GM12801 (cell line): ENCODE data around the gene DIS3L.

Experiments used
- TF ChIP-seq, protein P1 (sequence below): IDR thresholded peaks from one replicate; pipeline ENCODE4 v1.5.1; 2011; ENCODE audit warnings: control low read depth; ENCODE audit not compliant: insufficient read length; ENCODE audit errors: extremely low read depth

DIS3L gene

DNA sequence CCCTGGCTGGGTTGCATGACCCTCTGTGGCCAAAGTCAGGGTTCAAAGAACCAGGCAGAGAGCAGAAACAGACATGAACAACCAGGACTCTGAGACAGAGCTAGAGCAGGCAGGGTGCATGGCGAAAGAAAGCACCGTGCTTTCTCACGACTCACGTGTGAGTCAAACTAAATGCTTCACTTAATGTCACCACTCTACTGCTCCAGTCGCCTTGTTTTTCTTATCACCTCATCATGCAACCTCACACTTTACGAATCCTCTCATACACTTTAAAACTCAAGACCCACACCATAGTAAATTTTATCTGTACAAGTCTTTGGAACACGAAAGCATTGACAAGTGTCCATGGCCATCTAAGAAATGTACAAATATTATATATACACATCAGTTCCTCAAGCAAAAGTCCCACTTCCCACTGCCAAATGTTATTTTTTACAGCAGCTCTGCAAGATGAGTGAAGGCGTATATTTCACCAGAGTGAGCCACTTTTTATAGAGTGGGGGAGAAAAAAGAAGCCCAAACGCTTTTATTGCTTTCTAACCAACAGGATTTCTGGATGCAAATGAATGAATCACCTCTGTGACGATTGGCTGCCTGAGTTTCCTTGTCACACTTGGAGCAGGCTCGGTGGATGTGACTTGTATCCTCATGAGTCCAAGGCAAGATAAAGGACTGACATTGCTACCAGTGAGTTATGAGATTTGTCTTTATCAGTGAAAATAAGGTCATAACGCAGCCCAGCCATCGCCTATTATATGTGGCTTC is 23.9 kb upstream of the DIS3L start:
- TF ChIP-seq, protein P1, sequence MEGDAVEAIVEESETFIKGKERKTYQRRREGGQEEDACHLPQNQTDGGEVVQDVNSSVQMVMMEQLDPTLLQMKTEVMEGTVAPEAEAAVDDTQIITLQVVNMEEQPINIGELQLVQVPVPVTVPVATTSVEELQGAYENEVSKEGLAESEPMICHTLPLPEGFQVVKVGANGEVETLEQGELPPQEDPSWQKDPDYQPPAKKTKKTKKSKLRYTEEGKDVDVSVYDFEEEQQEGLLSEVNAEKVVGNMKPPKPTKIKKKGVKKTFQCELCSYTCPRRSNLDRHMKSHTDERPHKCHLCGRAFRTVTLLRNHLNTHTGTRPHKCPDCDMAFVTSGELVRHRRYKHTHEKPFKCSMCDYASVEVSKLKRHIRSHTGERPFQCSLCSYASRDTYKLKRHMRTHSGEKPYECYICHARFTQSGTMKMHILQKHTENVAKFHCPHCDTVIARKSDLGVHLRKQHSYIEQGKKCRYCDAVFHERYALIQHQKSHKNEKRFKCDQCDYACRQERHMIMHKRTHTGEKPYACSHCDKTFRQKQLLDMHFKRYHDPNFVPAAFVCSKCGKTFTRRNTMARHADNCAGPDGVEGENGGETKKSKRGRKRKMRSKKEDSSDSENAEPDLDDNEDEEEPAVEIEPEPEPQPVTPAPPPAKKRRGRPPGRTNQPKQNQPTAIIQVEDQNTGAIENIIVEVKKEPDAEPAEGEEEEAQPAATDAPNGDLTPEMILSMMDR, result no peak

DNA sequence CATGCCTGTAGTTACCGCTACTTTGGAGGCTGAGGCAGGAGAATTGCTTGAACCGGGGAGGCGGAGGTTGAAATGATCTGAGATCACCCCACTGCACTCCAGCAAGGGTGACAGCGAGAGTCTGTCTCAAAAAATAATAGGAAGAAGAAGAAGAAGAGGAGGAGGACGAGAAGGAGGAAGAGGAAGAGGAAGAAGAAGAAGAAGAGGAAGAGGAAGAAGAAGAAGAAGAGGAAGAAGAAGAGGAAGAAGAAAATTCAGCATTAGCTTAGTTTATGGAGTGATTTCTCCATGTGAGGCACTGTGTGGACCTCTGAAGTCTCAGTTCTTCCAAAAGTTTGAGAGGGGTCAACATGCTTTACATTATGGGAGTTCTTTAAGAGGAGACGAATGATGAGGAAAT is 22.4 kb upstream of the DIS3L start:
- TF ChIP-seq, protein P1, result no peak

DNA sequence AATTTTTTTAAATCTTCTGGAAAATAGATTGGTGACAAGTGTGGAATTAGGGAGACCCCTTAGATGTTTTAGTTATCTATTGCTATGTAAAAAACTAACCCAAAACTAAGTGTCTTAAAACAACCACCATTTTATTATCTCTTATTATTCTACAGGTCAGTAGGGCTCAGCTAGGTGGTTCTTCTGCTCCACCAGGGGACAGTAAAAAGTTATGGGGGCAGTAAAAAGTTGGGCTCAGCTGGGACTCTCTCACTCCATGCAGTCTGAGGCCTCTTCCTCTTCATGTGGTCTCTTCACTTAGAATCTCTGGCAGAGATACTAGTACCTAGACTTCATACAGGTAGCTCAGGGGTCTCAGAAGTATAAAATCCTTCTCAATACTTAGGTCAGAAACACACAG is 18.0 kb upstream of the DIS3L start:
- TF ChIP-seq, protein P1, result no peak

DNA sequence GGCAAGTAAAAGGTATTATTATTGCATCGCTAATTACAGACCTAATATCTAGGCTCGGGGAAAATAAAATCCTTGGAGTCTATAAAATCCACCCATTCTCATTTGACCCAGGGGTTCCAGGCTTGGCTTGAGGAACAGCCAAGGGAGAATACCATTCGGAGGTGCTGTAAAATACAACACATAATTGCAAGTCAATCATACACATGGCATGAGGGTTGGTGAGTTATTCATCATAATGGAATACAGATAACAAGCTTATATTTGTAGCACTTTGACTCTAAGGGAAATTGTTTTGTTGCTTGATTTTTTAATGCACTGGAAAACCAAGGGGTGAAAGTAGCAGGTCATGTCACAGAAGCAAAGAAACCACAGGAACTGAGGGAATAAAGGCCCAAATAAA is 16.8 kb upstream of the DIS3L start:
- TF ChIP-seq, protein P1, result no peak

DNA sequence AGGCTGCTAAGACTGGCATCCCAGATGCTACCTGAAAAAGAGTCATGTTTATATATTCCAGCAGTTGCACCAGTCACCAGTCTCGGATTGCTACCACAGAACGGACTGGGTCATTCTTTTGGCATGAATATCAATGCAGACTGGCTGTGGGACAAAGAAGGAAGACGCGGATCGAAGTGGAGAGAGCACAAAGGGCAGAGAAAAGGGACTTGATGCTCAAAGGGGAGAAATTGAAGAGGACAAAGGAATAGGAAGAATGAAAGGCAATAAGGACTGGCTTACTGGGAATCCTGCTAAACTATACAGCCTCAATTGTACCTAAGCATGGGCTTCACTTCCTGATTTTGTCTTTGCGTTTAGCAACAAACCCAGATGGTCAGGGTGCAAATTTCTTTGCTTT is 15.3 kb upstream of the DIS3L start:
- TF ChIP-seq, protein P1, result no peak

DNA sequence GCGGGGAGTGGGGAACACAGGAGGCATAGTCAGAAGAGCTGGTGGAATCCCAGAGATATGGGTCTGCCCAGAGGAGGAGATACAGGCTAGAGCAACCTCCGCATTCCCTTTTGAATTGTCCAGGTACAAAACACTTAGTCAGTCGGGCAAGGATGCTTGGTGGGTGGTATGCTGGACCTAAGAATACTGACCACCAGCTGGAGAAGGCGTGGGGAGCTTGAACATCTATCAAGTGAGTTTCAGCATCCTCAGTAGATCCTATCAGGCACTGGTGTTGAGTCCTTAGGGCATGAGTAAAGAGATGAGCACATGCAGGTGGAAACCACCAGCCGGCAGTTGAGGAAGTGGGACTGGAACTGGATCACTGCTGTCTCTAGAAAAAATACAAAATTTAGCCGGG is 14.7 kb upstream of the DIS3L start:
- TF ChIP-seq, protein P1, result no peak

DNA sequence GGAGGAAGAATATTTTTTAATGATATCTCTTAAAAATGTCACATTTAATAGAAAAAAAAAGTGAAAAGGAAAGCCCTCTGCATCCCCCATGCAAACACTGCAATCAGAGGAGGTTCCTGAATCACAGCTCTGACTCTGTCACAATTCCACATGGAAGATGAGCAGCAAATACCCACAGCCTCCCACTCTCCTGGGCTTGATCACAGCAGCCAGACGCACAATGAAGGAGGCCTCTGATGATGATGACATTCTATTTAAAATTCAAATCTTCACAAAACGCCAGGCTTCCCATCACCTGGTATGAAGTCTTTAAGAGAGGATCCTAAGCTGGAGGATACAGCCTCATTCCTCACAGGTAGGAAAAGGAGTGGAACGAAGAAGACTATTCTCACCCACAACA is 9.1 kb upstream of the DIS3L start:
- TF ChIP-seq, protein P1, result no peak
